Measurements from ENCODE around the gene PANK1.

DNA sequence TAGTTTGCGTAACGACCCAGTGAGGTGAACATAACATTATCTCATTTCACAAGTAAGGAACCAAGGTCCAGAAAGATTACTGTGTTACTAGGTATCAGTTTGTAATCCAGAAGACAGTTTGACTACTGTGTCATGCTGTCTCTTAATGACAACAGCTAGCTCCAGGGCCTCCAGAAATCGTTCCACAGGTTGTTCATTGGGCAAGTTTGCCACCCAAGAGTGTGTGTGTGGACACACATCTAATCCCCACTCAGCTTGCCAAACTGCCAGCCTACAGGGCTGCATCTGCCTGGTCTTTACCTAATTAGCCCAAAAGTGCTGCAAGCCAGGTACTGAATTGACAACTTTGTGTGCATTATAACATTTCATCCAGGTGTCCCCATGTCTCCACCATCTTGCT, 81.7 kb downstream of the PANK1 start:
- no peak for TF ChIP-seq EZH2phosphoT487 (IDR thresholded peaks at IDR 0.05; ENCODE audit: borderline replicate concordance, low read depth, low read length)
- TF ChIP-seq, protein P1, sequence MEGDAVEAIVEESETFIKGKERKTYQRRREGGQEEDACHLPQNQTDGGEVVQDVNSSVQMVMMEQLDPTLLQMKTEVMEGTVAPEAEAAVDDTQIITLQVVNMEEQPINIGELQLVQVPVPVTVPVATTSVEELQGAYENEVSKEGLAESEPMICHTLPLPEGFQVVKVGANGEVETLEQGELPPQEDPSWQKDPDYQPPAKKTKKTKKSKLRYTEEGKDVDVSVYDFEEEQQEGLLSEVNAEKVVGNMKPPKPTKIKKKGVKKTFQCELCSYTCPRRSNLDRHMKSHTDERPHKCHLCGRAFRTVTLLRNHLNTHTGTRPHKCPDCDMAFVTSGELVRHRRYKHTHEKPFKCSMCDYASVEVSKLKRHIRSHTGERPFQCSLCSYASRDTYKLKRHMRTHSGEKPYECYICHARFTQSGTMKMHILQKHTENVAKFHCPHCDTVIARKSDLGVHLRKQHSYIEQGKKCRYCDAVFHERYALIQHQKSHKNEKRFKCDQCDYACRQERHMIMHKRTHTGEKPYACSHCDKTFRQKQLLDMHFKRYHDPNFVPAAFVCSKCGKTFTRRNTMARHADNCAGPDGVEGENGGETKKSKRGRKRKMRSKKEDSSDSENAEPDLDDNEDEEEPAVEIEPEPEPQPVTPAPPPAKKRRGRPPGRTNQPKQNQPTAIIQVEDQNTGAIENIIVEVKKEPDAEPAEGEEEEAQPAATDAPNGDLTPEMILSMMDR (conservative IDR thresholded peaks at IDR 0.05; ENCODE audit: low read length): no peak
